T-helper 9 cell (primary cell): Measurements from ENCODE around the gene KLHL26.

ENCODE experiments used
- DNase-seq: peaks from one replicate; pipeline ENCODE4 v3.0.0-alpha.2; 2020

The KLHL26 gene

GRCh38 chr19:18613589-18614234 is 23.1 kb upstream of the KLHL26 start:
- DNase-seq: no peak

- no peak for DNase-seq
Observed at GRCh38 chr19:18616023-18616422, 20.8 kb upstream of the KLHL26 start.

GRCh38 chr19:18617562-18617961 is 19.3 kb upstream of the KLHL26 start:
- no peak for DNase-seq

GRCh38 chr19:18618236-18618635 is 18.6 kb upstream of the KLHL26 start:
- no peak for DNase-seq

- no peak for DNase-seq
Observed at GRCh38 chr19:18620311-18620710, 16.5 kb upstream of the KLHL26 start.

- DNase-seq: no peak
Observed at GRCh38 chr19:18620902-18621301, 15.9 kb upstream of the KLHL26 start.

GRCh38 chr19:18626906-18627305 is 9.9 kb upstream of the KLHL26 start:
- DNase-seq: no peak

- DNase-seq: no peak
Observed at GRCh38 chr19:18629166-18630088, 7.4 kb upstream of the KLHL26 start.

- no peak for DNase-seq
Observed at GRCh38 chr19:18633321-18633720, 3.5 kb upstream of the KLHL26 start.

- no peak for DNase-seq
Observed at GRCh38 chr19:18634612-18635297, 2.1 kb upstream of the KLHL26 start.

GRCh38 chr19:18635831-18636182 is 1.0 kb upstream of the KLHL26 start:
- DNase-seq: no peak

GRCh38 chr19:18636183-18636968 is 452 bp upstream of the KLHL26 start:
- peak; percentile 100 for DNase-seq

GRCh38 chr19:18637673-18638630 is 1.1 kb downstream of the KLHL26 start:
- DNase-seq: no peak

GRCh38 chr19:18639706-18640243 is 2.9 kb downstream of the KLHL26 start:
- no peak for DNase-seq

GRCh38 chr19:18644196-18645034 is 7.6 kb downstream of the KLHL26 start:
- DNase-seq: no peak

GRCh38 chr19:18645035-18645511 is 8.2 kb downstream of the KLHL26 start:
- DNase-seq: no peak

GRCh38 chr19:18646535-18647370 is 9.9 kb downstream of the KLHL26 start:
- DNase-seq: no peak

- DNase-seq: no peak
Observed at GRCh38 chr19:18647371-18647767, 10.5 kb downstream of the KLHL26 start.

- no peak for DNase-seq
Observed at GRCh38 chr19:18647807-18648206, 11.0 kb downstream of the KLHL26 start.
